GM19455 (cell line): ENCODE data around the gene ATXN7L1.
"Not testable (repeated sequence)": the region's sequence is repeated elsewhere in the genome, so short reads cannot be mapped to it uniquely, and the experiment has no call there.

Experiments
- ATAC-seq: cut with Tn5 transposase; IDR thresholded peaks from one replicate; pipeline ENCODE4 v1.9.1; 2021; ENCODE audit not compliant: unreplicated experiment

The ATXN7L1 gene

GRCh38 chr7:105623906-105624305 is 252.5 kb downstream of the ATXN7L1 start:
- no peak for ATAC-seq

DNA sequence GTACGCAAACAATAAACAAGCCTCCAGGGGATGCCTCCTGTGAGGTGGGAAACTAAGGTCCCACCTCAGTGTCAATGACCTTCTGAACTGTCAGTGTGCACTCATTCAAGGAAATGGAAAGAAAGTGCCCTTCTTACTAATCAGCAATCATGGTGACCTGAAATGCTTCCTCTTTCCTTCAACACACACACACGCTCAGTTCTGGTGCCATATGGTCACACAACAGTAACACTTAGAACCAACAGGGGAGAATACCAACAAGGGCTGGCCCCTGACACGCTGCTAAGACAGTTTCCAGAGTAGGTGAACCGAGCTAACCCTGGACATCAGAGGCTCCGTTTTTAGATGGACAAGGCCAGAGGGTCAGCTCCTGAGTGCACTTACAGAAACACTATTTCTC is 253.0 kb downstream of the ATXN7L1 start:
- ATAC-seq: no peak

DNA sequence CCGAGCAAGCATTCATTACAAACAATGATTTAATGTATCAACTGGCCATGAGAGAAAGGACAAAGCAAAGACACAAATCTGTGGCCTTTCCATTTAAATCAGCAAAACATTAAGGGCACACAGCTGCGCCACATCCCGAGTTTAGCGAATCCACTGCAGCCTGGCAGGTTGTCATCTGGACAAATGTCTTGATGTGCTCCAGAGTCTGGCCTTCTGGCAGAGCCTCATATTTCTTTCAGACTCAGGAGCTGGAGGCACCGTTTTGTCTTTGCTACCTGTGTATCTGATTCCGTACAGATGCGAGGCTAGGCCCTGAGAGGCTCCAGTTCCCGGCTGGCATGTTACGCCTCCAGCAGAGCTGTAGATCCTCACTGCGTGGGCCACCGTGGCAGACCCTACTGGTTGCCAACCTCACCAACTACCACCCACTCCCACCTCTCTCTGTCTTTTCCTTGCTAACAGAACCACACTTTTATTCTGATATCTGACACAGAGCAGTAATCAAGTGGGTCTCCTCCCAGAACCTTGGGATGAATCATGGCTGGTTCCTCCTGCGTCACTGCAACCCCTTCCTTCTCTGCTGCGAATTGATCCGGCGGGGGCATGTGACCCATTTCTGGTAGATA is 254.2 kb downstream of the ATXN7L1 start:
- no peak for ATAC-seq

DNA sequence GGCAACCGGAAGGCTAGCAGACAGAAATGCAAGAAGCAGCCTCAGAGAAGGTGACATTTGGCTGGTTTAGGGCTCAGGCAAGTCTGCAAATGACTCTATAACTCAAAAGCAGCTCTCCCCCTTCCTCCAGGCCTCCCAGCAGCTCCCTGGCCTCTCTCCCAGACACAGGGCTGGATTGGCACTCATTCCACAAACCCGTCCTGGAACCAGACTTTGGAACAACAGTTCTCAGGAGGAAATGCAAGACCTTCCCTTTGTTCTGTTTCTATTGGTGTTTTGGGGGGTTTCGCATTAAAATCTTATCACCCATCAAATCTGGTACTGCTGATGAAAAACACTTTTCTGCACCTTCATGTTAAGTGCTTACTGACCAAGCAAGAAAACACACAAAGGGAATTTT is 254.8 kb downstream of the ATXN7L1 start:
- no peak for ATAC-seq

DNA sequence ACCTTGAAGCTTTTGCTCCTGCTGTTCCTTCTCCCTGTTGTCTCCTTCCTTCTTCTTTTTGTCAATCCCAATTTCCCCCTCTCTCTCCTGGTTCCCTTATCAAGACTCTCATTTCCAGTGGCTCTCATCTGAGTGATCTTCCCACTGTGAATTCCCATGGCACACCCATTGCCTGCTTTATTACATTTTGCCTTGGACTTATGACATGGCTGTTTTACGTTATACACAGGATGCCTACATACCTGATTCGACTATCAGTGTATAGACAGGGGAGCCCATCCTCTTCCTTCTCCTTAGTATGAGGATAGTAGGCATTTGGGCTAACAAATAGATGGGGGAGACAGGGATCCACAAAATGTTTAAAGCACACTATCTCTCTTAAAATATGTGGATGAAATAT is 255.2 kb downstream of the ATXN7L1 start:
- ATAC-seq: no peak

- ATAC-seq: no peak
Measured at GRCh38 chr7:105619590-105619989, 256.8 kb downstream of the ATXN7L1 start.

GRCh38 chr7:105618016-105618296 is 258.4 kb downstream of the ATXN7L1 start:
- ATAC-seq: no peak

DNA sequence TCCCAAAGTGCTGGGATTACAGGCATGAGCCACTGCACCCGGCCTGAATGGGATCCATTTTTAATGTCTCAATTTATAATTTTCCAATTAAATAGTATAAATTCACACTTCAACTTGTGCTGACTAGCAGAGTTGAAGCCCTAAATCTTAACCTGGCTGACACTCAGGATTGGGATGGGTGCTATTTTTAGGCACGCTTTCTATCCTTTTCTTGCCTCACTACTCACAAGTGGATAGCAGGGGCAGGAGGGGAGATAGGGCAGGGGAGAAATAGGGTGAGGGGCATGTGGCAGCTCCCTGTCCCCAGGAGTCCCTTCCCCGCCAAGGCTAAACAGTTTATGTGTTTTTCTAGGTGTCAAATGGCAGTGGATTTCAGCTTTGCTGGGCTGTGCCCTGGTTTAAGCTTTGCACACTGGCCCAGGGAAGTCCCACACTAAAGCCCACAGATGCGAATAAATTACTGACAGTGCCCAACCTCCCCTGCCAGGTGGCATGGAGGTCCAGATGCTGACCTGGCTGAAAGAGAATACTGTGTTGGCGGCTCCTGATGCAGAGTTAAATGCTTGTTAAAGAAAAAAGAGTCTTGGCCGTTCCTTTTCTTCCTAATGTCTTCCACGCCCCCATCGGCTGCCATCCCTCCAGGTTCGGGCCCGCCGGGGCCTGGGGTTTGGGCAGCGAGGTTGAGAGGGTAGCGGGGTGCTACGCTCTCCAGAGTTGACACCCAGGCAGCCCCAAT is 259.0 kb downstream of the ATXN7L1 start:
- no peak for ATAC-seq

- no peak for ATAC-seq
Measured at GRCh38 chr7:105614341-105614840, 262.0 kb downstream of the ATXN7L1 start.

GRCh38 chr7:105613611-105614330 is 262.6 kb downstream of the ATXN7L1 start:
- no peak for ATAC-seq

GRCh38 chr7:105612806-105613205 is 263.6 kb downstream of the ATXN7L1 start:
- ATAC-seq: no peak

- no peak for ATAC-seq
Measured at GRCh38 chr7:105611856-105612775, 264.3 kb downstream of the ATXN7L1 start.

GRCh38 chr7:105610165-105610930 is 266.1 kb downstream of the ATXN7L1 start:
- no peak for ATAC-seq

DNA sequence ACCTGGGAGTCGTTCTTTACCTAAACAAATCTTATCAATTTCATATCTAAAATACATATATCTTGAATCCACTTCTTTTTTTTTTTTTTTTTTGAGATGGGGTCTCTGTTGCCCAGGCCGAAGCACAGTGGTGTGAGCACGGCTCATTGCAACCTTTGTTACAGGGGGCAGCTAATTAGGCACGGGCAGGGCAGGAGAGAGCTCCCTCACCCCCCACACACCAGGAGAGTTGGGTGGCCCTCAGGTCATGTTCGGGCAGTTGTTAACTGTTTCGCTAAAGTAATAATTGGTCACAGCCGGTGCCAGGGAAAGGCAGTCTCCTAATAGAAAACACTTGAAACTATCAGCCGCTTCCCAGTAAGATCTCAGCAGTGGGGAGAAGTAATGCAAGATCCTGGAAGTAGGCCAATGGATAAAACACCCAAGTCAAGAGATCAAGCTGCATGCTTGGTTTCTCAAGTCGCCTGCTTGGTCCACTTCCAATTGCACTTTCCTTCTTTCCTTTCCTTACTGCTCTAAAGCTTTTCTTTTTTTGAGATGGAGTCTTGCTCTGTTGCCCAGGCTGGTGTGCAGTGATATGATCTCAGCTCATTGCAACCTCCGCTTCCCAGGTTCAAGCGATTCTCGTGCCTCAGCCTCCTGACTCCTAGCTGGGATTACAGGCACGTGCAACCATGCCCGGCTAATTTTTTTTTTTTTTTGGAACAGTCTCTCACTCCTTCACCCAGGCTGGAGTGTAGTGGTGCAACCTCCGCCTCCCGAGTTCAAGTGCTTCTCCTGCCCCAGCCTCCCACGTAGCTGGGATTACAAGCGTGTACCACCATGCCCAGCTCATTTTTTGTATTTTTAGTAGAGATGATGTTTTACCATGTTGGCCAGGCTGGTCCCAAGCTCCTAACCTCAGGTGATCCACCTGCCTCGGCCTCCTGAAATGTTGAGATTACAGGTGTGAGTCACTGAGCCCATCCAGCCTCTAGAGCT is 273.8 kb downstream of the ATXN7L1 start:
- ATAC-seq: no peak

DNA sequence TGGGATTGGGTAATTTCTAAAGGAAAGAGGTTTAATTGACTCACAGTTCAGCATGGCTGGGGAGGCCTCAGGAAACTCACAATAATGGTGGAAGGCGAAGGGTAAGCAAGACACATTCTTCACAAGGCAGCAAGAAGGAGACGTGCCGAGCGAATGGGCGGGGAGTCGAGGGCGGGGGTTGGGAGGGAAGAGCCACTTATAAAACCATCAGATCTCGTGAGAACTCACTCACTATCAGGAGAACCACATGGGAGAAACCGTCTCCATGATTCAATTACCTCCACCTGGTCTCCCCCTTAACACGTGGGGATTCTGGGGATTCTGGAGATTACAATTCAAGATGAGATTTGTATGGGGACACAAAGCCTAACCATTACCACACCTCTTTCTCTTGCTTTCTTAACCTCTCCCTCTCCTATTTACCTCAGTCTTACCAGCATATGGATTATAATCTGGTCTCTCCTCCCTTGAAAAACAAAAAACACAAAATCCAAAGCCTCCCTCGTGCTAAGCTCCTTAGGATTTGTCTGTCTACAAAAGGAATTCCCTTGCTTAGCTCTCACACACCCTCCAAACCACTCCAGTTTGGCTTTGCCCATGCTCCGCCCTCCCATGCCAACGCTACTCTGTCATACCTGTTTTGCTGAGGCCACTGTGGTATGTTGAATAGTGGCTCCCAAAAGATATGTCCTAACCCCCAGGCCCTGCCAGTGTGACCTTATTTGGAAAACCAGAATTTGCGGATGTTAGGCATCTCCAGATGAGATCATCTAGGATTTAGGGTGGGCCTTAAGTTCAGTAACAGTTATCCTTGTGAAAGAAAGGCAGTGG is 275.5 kb downstream of the ATXN7L1 start:
- no peak for ATAC-seq

GRCh38 chr7:105599551-105599950 is 276.8 kb downstream of the ATXN7L1 start:
- ATAC-seq: no peak

- ATAC-seq: not testable (repeated sequence)
Measured at GRCh38 chr7:105599080-105599479, 277.3 kb downstream of the ATXN7L1 start.

- no peak for ATAC-seq
Measured at GRCh38 chr7:105596866-105597265, 279.5 kb downstream of the ATXN7L1 start.
